Right atrium auricular region (tissue), 2 donors: ENCODE results near the gene BASP1. TPM values are rescaled to one million over a fixed set of nuclear protein-coding genes. Genes with fewer than 3 reads are reported as not detected.
"Not testable (repeated sequence)": the region's sequence is repeated elsewhere in the genome, so short reads cannot be mapped to it uniquely, and the experiment has no call there.

Source experiments
- DNase-seq: peaks from one replicate; pipeline ENCODE4 v3.0.0-alpha.2; 2019; ENCODE audit warnings: low spot score
- H3K27ac ChIP-seq, 2 donors: fragments of 200-600 bp; sonication (generic); 1 replicate in 1 of 2; 2 replicates in 1 of 2; pipeline ENCODE4 v1.5.1; 2016 to 2019
- H3K27me3 ChIP-seq, 2 donors: fragments of 200-600 bp; sonication (generic); one replicate each; pipeline versions ENCODE4 v1.5.1 to v1.6.0; 2017 to 2019
- H3K36me3 ChIP-seq: fragments of 200-600 bp; sonication (generic); one replicate; pipeline ENCODE4 v1.5.1; 2016
- H3K4me1 ChIP-seq, 2 donors: fragments of 200-600 bp; sonication (generic); one replicate each; pipeline versions ENCODE4 v1.5.1 to v1.6.0; 2017 to 2019
- H3K4me3 ChIP-seq, 2 donors: fragments of 200-600 bp; sonication (generic); 1 replicate in 1 of 2; 2 replicates in 1 of 2; pipeline ENCODE4 v1.5.1; 2017 to 2019; ENCODE audit warnings: mild to moderate bottlenecking in 1 of 2, moderate library complexity in 1 of 2
- H3K9me3 ChIP-seq, 2 donors: fragments of 200-600 bp; sonication (generic); one replicate each; pipeline ENCODE4 v1.5.1; 2019
- total RNA-seq, 2 donors: library from RNA; depleted of rRNA; stranded (reverse); fragments of >200 nt; gene quantifications; one replicate each; pipeline ENCODE4 v1.1.0, GENCODE V29; 2016
- TF ChIP-seq, protein P1 (sequence below), 2 donors: fragments of 200-600 bp; sonication (generic); IDR thresholded peaks; one replicate each; pipeline ENCODE4 v1.5.1; 2019; ENCODE audit warnings: antibody characterized with exemption in 2 of 2

The BASP1 gene
- total RNA-seq, 2 donors from 2014 or later = 8.3 to 18.4 TPM

DNA sequence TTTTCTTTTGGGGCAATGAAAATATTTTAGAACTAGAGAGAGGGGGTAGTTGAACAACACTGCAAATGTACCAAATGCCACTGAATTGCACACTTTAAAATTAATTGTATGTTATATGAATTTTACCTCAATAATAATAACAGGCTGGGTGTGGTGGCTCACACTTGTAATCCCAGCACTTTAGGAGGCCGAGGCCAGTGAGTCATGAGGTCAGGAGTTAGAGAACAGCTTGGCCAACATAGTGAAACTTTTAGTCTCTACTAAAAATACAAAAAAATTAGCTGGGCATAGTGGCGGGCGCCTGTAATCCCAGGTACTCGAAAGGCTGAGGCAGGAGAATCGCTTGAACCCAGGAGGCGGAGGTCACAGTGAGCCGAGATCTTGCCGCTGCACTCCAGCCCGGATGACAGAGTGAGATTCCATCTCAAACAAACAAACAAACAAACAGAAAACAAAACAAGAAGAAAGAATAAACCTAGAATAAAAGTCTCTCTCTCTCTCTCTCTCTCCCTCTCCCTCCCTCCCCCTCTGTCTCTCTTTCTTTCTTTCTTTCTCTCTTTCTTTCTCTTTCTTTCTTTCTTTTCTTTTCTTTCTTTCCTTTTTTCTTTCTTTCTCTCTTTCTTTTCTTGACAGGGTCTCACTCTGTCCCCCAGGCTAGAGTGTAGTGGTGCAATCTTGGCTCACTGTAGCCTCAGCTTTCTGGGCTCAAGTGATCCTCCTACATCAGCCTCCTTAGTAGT, 91.1 kb downstream of the BASP1 start:
- Histone ChIP-seq H3K27ac (no peak overlapping the region), H3K27me3 (no peaks in the 10 kb centered on the region), H3K36me3 (no peaks in the 10 kb centered on the region), H3K4me1 (no peaks in the 10 kb centered on the region), H3K4me3 (no peak overlapping the region), H3K9me3 (no peaks in the 10 kb centered on the region)
- no peak for DNase-seq
- TF ChIP-seq, protein P1, sequence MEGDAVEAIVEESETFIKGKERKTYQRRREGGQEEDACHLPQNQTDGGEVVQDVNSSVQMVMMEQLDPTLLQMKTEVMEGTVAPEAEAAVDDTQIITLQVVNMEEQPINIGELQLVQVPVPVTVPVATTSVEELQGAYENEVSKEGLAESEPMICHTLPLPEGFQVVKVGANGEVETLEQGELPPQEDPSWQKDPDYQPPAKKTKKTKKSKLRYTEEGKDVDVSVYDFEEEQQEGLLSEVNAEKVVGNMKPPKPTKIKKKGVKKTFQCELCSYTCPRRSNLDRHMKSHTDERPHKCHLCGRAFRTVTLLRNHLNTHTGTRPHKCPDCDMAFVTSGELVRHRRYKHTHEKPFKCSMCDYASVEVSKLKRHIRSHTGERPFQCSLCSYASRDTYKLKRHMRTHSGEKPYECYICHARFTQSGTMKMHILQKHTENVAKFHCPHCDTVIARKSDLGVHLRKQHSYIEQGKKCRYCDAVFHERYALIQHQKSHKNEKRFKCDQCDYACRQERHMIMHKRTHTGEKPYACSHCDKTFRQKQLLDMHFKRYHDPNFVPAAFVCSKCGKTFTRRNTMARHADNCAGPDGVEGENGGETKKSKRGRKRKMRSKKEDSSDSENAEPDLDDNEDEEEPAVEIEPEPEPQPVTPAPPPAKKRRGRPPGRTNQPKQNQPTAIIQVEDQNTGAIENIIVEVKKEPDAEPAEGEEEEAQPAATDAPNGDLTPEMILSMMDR (IDR thresholded peaks at IDR 0.05) = no peak

DNA sequence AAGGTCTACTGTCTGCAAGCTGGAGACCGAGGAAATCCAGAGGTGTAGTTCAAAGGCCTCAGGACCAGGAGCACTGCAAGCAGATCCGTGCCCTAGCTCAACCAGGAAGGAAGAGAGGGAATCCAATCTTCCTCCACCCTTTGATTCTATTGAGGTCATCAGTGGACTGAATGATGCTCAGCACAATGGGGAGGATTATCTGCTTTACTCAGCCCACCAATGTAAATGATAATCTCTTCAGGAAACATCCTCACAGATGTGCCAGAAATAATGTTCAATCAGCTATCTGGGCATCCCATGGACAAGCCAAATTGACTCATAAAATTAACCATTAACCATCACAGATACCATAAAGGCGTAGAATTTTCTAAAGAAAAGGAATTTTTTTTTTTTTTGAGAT, 92.0 kb downstream of the BASP1 start:
- no peak overlapping the region for H3K4me3 ChIP-seq
- DNase-seq = no peak
- H3K4me1 ChIP-seq = no peaks in the 10 kb centered on the region
- no peaks in the 10 kb centered on the region for H3K36me3 ChIP-seq
- TF ChIP-seq, protein P1 (IDR thresholded peaks at IDR 0.05) = no peak
- H3K27ac ChIP-seq = no peak overlapping the region
- no peaks in the 10 kb centered on the region for H3K27me3 ChIP-seq
- no peaks in the 10 kb centered on the region for H3K9me3 ChIP-seq

DNA sequence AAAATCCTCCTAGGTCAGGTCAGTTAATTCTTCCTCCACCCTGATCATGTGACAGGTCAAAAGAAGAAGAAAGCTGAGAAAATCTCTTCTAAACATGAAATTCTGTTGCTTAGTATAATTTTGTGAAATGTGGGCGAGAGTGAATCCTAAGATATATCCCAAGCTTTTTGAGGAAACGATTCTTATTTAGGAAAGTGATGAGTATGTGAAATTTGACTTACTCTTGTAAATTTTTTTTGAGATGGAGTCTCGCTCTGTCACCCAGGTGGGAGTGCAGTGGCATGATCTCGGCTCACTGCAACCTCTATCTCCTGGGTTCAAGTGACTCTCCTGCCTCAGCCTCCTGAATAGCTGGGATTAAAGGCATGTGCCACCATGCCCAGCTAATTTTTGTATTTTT, 93.1 kb downstream of the BASP1 start:
- not testable (repeated sequence) for H3K36me3 ChIP-seq, H3K27me3 ChIP-seq, H3K27ac ChIP-seq, H3K9me3 ChIP-seq, H3K4me1 ChIP-seq, H3K4me3 ChIP-seq, DNase-seq

DNA sequence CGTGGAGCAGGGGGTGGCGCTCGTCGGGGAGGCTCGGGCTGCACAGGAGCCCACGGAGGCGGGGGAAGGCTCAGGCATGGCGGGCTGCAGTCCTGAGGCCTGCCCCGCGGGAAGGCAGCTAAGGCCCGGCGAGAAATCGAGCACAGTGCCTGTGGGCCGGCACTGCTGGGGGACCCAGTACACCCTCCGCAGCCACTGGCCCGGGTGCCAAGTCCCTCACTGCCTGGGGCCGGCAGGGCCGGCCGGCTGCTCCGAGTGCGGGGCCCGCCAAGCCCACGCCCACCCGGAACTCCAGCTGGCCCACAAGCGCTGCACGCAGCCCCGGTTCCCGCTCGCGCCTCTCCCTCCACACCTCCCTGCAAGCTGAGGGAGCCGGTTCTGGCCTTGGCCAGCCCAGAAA, 94.4 kb downstream of the BASP1 start:
- H3K9me3 ChIP-seq, H3K4me3 ChIP-seq, H3K27me3 ChIP-seq, H3K36me3 ChIP-seq, H3K4me1 ChIP-seq, H3K27ac ChIP-seq, DNase-seq: not testable (repeated sequence)

DNA sequence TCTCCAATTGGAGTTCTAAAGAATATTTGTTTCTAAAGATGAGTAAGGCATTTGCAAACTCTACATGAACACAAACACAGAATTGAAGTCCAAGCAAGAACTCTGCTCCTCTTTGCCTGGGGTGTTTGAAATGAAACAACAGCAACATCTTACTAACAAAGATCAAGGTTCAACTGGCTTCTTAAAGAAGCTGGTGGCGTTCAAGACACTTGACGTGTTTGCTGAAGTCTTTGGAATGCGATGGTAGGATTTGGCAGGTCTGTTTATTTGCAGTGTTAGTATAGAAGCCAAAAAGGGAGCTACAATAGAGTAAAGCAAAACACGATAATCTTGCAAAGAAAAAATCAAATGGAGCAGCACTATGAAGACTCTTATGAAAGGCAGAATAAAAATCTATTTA, 94.9 kb downstream of the BASP1 start:
- no peak for DNase-seq
- Histone ChIP-seq H3K36me3 (no peaks in the 10 kb centered on the region), H3K4me1 (no peaks in the 10 kb centered on the region), H3K4me3 (no peak overlapping the region), H3K27ac (no peak overlapping the region), H3K27me3 (no peaks in the 10 kb centered on the region), H3K9me3 (no peaks in the 10 kb centered on the region)
- TF ChIP-seq, protein P1 (IDR thresholded peaks at IDR 0.05) = no peak

DNA sequence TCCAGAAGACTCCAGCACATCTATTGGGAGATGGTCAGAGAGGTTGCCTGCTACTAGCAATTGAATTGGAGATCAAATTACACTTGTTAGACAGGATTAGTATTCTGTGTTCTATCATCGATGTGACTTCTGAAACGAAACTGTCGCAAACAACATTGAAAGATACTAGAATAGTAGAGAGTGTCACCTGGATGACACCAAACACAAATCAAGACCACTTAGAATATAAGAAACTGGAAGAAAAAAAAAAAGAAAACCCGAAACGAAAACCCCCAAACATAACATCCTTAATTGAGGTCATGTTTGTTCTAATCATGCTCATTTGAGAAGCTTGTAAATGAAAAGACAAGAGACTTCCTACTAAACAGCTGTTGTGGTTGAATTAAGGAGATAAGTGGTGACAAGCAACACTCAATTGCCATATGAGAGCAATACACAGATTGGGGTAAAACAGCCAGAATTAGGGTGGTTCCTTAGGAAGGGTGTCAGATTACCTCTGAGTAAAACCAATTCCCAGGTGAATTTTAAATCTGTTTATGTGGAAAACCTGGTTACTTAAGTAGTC, 97.6 kb downstream of the BASP1 start:
- Histone ChIP-seq H3K27me3 (no peaks in the 10 kb centered on the region), H3K9me3 (no peaks in the 10 kb centered on the region), H3K36me3 (no peaks in the 10 kb centered on the region), H3K4me3 (no peak overlapping the region), H3K4me1 (no peaks in the 10 kb centered on the region), H3K27ac (no peak overlapping the region)
- DNase-seq = no peak
- TF ChIP-seq, protein P1 (IDR thresholded peaks at IDR 0.05) = no peak

DNA sequence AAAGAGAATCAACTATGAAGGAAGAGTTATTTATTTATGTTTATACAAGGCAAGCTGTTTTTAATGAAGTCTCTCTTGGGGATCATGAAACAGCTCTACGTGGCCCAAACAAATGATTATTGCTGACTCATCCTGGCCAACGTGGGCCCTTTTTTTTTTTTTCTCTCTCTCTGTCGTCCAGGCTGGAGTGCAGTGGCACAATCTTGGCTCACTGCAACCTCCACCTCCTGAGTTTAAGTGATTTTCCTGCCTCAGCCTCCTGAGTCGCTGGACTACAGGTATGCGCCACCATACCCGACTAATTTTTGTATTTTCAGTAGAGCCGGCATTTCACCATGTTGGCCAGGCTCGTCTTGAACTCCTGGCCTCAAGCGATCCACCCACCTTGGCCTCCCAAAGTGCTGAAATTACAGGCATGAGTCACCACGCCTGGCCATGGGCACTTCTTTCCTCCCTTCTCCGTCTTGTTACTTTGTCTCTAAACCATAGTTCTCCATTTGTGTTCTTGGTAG, 98.3 kb downstream of the BASP1 start:
- no peaks in the 10 kb centered on the region for H3K9me3 ChIP-seq
- no peaks in the 10 kb centered on the region for H3K36me3 ChIP-seq
- H3K27ac ChIP-seq = no peak overlapping the region
- no peaks in the 10 kb centered on the region for H3K4me1 ChIP-seq
- H3K27me3 ChIP-seq = no peaks in the 10 kb centered on the region
- no peak overlapping the region for H3K4me3 ChIP-seq
- no peak for DNase-seq
- TF ChIP-seq, protein P1 (IDR thresholded peaks at IDR 0.05) = no peak
